ENCODE measurements around the gene ANKH.

The ANKH gene

GRCh38 chr5:14655146-14655741 is 216.3 kb downstream of the ANKH start:
- no peak for DNase-seq

All from amniotic stem cell (primary cell).